PC-9 (cell line): ENCODE results near the gene FBXL13.

Experiments used
- EZH2 ChIP-seq: fragments of 200-600 bp; sonication (generic); IDR thresholded peaks from 2 replicates; pipeline ENCODE4 v1.8.0; 2017; ENCODE audit warnings: antibody characterized with exemption, low read depth
- TF ChIP-seq, protein P1 (sequence below): fragments of 200-600 bp; sonication (generic); conservative IDR thresholded peaks from 2 replicates; pipeline ENCODE4 v1.6.1; 2017; ENCODE audit warnings: mixed run types, antibody characterized with exemption, mild to moderate bottlenecking, moderate library complexity

GRCh38 chr7:102978284-102978683 is 96.3 kb downstream of the FBXL13 start:
- TF ChIP-seq, protein P1, sequence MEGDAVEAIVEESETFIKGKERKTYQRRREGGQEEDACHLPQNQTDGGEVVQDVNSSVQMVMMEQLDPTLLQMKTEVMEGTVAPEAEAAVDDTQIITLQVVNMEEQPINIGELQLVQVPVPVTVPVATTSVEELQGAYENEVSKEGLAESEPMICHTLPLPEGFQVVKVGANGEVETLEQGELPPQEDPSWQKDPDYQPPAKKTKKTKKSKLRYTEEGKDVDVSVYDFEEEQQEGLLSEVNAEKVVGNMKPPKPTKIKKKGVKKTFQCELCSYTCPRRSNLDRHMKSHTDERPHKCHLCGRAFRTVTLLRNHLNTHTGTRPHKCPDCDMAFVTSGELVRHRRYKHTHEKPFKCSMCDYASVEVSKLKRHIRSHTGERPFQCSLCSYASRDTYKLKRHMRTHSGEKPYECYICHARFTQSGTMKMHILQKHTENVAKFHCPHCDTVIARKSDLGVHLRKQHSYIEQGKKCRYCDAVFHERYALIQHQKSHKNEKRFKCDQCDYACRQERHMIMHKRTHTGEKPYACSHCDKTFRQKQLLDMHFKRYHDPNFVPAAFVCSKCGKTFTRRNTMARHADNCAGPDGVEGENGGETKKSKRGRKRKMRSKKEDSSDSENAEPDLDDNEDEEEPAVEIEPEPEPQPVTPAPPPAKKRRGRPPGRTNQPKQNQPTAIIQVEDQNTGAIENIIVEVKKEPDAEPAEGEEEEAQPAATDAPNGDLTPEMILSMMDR = no peak
- TF ChIP-seq EZH2 = no peak
